Lower leg skin (tissue), 3 donors: ENCODE data around the gene MEOX2.

Source experiments
- POLR2A ChIP-seq, 2 donors: fragments of 450-650 bp; IDR thresholded peaks; one replicate each; pipeline ENCODE4 v1.6.1; 2016 to 2017; ENCODE audit warnings: antibody characterized with exemption in 2 of 2, mild to moderate bottlenecking in 1 of 2, moderate library complexity in 1 of 2
- TF ChIP-seq, protein P1 (sequence below), 3 donors: fragments of 450-650 bp; IDR thresholded peaks; one replicate each; pipeline ENCODE4 v1.5.1; 2016; ENCODE audit warnings: antibody characterized with exemption in 3 of 3, mild to moderate bottlenecking in 3 of 3, moderate library complexity in 2 of 3

DNA sequence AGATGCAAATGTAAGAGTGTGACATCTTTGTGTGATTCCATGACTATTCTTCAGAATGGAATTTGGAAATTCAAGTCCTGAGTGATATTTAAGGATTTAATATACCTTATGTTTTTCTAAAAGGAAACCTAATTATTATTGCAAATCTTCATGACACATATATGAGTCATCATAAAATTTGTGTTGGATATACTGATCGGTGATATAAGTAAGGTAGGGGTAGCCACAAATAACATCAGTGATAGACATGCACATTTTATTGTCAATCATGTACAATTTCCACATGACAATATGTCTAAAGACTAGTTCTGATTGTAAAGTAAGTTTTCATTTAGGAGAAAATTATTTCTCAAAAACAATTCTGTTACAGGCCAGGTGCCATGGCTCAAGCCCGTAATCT, 65.0 kb downstream of the MEOX2 start:
- TF ChIP-seq, protein P1, sequence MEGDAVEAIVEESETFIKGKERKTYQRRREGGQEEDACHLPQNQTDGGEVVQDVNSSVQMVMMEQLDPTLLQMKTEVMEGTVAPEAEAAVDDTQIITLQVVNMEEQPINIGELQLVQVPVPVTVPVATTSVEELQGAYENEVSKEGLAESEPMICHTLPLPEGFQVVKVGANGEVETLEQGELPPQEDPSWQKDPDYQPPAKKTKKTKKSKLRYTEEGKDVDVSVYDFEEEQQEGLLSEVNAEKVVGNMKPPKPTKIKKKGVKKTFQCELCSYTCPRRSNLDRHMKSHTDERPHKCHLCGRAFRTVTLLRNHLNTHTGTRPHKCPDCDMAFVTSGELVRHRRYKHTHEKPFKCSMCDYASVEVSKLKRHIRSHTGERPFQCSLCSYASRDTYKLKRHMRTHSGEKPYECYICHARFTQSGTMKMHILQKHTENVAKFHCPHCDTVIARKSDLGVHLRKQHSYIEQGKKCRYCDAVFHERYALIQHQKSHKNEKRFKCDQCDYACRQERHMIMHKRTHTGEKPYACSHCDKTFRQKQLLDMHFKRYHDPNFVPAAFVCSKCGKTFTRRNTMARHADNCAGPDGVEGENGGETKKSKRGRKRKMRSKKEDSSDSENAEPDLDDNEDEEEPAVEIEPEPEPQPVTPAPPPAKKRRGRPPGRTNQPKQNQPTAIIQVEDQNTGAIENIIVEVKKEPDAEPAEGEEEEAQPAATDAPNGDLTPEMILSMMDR (IDR thresholded peaks at IDR 0.05) = no peak
- TF ChIP-seq POLR2A (IDR thresholded peaks at IDR 0.05) = no peak
